Nucleus accumbens (tissue), 56 donors: ENCODE results near the gene DTNB.

ENCODE experiments used
- DNase-seq, 56 donors: peaks; one replicate each; lab custom pipeline; 2025; lab: John Stamatoyannopoulos, UW

The DTNB gene

GRCh38 chr2:25361261-25362048, 311.9 kb downstream of the DTNB start:
- no peak for DNase-seq

DNA sequence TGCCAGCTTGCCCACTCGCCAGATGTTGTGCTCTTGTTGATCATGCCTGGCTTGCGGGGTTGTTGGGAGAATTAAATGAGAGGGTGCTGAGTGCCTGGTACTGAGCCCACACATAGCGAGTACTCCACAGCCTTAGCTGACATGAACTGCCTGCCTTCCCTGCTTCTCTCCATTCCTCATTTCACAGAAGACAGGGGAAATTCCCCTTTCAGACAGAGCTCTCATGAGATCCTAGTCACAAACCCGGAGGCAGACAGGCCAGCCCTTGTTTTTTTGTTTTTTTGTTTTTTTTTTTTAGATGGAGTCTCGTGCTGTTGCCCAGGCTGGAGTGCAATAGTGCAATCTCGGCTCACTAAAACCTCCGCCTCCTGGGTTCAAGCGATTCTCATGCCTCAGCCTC, 314.5 kb downstream of the DTNB start:
- no peak for DNase-seq

GRCh38 chr2:25358249-25358815, 315.0 kb downstream of the DTNB start:
- no peak for DNase-seq

DNA sequence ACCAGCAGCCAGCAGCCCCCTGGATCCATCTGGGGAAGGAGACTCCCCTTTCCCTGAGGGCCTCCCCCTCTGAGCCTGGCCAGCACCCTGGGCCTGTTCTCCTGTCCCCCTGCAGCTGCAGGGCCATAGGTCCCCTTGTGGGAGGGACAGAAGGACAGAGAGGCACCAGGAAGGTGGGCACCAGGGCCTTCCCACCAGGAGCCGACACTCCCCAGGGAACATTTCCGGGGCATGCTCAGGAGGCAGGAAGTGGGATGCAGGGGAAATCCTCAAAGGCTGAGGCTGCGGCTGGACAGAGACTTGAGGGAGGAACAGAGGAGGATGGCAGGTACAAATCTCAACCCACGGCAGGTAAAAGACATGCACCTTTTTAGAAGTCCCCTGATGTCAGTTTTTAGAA, 317.3 kb downstream of the DTNB start:
- DNase-seq, result no peak

DNA sequence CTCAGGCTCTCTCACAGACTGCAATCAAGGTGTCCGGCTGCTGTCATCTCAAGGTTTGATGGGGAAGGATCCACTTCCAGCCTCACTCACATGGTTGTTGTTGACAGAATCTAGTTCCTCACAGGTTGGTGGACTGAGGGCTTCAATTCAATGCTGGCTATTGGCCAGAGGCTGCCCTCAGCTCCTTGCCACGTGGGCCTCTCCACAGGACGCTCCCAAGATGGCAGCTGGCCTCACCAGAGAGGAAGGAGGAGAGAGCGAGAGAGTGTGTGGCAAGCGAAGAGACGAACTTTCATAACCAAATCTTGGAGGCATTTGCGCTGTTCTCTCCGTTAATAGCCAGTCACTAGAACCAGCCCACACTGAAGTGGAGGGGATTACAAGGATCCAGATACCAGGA, 318.1 kb downstream of the DTNB start:
- DNase-seq, result no peak

- DNase-seq, result no peak
These were observed 319.3 kb downstream of the DTNB start for GRCh38 chr2:25354116-25354515.

GRCh38 chr2:25349397-25349796, 324.0 kb downstream of the DTNB start:
- peak in 1 of 56 donors; percentile 12 for DNase-seq

GRCh38 chr2:25347846-25348245, 325.5 kb downstream of the DTNB start:
- DNase-seq, result no peak

DNA sequence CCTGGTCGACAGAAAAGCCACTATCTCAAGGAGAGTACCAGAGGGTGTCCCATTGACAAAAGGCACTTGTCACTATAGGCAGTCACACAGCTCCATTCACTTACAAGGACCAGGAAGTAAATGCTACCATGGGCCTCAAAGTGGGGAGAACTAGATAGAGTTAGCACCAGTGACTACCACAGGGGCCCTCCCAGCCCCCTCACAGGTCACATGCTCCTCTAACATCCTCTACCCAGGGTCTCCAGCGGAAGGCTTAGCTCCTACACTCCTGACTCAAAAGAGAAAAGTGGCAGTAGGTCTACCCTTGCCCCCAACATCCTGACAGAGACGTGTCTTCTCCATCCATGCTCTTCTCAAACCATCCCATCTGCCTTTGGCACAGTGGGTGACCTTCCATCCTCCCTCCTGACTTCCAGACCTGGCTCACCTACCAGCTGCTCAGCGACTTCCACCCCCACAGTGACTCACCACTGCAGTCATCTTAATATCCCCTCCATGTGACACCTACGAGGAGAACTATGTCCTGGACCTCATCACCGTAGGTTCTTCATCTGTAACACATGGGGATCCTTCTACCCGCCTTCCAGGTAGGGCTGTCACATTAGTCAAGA, 326.1 kb downstream of the DTNB start:
- peak in 2 of 56 donors; percentile 20 to 23 for DNase-seq

- no peak for DNase-seq
These were observed 330.1 kb downstream of the DTNB start for GRCh38 chr2:25343187-25343825.

DNA sequence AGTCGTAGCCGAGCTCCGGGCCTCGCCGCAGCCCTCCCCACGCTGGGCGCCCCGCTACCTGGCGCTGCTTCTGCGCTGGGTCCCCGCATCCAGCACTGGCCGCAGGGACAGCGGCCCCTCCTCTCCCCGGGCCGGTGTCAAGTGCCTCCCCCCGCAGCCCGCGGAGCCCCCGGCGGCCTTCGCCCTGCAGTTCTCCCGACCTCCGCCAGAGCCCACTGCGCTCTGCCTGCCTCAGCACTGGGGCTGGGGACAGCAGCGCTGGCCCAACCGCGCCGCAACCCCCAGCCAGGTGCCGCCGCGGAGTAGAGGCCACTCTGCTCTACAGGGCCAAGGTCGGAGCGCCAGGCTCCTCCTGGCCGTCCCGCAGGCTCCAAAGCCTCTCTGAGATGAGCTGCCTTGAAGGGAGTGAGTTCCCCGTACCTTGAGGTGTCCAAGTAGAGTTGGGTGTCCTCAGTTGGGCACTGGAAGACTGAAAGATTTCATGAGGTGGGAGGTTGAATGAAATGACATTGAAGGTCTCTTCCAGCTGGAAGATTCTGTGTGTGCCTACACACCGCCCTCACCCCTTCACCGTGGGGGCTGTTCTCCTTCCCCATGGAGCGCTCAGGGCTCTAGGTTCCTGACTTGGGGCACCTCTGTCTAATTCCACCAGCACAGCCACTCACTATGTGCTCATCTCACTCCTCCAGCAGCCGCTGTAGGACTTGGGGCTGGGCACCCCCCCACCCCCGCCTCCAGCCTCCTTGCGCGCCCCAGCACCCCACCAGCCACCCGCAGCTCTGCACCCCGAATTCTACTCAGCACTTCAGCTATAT, 330.8 kb downstream of the DTNB start:
- peak in 53 of 56 donors; percentile 15 to 87 (median 73) for DNase-seq

- DNase-seq, result peak in 50 of 56 donors; percentile 19 to 87 (median 70)
These were observed 331.5 kb downstream of the DTNB start, which contains the start of gene DNMT3A for GRCh38 chr2:25341753-25342371. Gene DNMT3A, minus strand, starts transcription at chr2:25341925. Its CDS starts 27,941 bp downstream, at chr2:25313984.

DNA sequence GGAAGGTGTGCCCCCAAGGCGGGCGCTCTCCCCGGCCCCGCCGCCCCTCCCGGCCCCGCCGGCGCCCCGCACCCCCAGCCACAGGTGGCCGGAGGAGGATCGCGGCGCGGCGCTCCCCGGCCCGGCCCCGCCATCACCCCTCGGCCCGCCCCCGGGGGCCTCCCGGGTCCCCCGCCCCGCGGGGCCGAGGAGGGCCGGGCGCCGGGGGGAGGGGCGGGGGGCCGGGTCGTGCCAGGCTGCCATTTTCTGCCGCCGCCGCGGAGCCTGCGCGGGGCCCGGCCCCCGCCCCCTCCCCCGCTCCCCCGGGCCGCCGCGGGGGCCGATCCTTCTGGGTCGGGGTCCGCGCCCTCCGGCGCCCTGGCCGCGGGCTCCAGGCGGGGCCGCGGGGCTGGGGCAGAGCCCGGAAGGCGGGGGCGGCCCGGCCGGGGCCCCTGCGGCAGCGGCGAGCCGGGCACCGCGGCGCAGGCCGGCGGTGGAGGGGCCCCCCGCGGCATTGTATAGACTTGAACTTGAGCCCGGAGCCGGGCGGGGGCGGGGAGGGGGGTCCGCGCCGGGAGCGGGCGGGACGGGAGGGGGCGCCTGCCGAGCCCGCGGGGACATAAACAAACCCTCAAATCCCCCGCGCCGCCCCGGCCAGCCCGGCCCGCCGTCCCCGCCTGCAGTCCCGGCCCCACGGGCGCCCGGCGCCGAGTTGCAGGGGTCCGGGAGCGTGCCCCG, 332.2 kb downstream of the DTNB start:
- DNase-seq, result peak in 36 of 56 donors; percentile 19 to 79 (median 48)

DNA sequence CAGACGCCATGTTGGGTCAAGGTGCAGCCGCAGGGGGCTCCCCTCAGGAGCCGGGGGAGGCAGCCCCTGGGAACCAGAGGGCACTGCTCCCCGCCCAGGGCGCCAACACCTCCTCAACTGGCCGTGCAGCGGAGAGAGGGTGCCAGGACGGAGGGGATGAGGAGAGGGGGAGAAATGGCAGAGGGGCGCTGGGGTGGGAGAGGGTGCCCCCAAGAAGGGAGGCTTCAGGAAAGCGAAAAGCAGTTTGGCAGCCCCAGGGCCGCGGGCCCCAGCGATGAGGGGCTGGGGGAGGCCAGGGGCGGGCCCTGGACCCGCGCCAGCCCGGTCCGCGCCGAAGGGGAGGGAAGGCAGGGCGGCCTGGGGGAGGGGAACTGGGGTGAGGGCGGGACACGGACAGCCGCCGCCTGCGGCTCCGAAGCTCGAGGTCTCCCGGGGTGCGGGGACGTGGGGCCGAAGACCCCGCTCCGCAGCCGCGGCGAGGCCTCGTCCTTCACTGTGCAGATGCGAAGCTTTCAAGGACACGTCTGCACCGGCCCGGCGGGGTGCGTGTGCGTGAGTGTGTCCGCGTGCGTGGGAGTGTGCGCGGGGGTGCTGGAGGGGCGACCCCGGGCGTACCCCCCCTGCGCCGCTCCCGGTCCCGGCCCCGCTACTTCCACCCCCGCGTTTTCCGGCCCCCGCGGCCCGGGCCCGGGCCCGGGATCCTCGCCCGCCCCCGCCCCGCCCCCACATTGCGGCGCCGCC, 333.0 kb downstream of the DTNB start:
- peak in 12 of 56 donors; percentile 31 to 56 (median 46) for DNase-seq

GRCh38 chr2:25339791-25340180, 333.6 kb downstream of the DTNB start:
- DNase-seq, result peak in 32 of 56 donors; percentile 21 to 64 (median 41)

DNA sequence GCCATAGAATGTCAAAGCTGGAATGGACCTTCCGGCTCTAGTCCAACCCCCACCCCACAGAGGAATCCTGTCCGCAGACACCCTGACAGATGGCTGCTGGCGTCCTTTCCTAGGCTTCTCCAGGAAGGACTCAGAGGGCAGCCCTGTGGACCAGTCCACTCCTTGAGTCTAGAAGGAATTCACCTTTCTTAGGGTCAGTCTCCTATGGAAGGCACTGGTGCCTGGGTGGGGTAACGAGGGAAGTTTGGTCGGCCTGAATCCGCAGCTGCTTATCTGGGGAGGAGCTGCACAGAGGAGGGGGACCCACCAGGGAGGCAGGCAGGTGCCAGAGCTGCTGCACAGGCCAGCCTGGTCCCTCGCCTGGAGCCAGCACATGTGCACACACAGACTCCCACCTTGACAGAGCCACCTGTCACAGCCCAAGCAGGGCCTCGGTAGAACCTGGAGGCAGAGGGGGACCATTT, 334.1 kb downstream of the DTNB start:
- DNase-seq, result no peak

- no peak for DNase-seq
These were observed 335.0 kb downstream of the DTNB start for GRCh38 chr2:25338401-25338800.

DNA sequence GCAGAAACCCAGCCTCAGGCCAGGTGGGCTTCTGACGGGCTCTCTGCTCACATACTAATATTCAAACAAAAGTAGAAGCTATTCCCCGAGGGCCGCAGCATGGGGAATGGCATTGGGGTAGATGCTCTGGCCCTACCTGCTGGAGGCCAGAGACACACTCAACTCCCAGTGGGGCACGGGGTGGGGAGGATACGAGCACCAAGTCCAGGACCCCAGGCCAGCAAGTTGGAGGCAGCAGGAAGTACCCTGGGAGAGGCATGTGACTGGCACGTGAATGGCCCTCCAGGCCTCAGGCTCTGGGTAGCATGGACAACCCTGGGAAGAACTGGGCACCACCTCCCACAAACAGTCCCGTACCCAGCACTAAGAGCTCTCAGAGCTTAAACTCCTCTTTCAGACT, 335.5 kb downstream of the DTNB start:
- DNase-seq, result no peak
